Panc1 (cell line): ENCODE data around the gene PYDC1. TPM values are rescaled to one million over a fixed set of nuclear protein-coding genes. Genes with fewer than 3 reads are reported as not detected.

Experiments
- ATAC-seq: fragments of 200-7000 bp; cut with Tn5 transposase; 2 replicates; pipeline ENCODE4 v1.9.1; 2020; ENCODE audit warnings: mild to moderate bottlenecking, moderate library complexity
- BruUV-seq: library from RNA; stranded (reverse); fragments of 400-500 nt; replicated peaks from 2 replicates; lab custom pipeline; 2021; lab: Mats Ljungman, UMichigan
- CTCF ChIA-PET: fragments of 300-600 bp; sonication (Branson Sonifier 250); formaldehyde crosslinking; loops from one replicate; lab custom pipeline; 2022; ENCODE audit warnings: antibody characterized with exemption; lab: Charles Lee
- POLR2A ChIA-PET: fragments of 300-600 bp; sonication (Branson Sonifier 250); formaldehyde crosslinking; loops from one replicate; lab custom pipeline; 2022; ENCODE audit warnings: antibody characterized with exemption; lab: Charles Lee
- DNase-seq: peaks from one replicate; pipeline ENCODE4 v3.0.0-alpha.2; 2010; ENCODE audit warnings: low read depth, low spot score
- H3K27ac ChIP-seq: 2 replicates; pipeline ENCODE4 v1.5.1; 2011; ENCODE audit warnings: mild to moderate bottlenecking, low read length, inconsistent platforms
- H3K27me3 ChIP-seq: fragments of 200-500 bp; sonication (Bioruptor generic); 2 replicates; pipeline ENCODE4 v1.6.0; 2014; ENCODE audit warnings: low read length, inconsistent platforms; ENCODE audit not compliant: control insufficient read depth, insufficient read depth
- H3K36me3 ChIP-seq: fragments of 200-500 bp; sonication (Bioruptor generic); 2 replicates; pipeline ENCODE4 v1.5.1; 2014; ENCODE audit warnings: inconsistent platforms, mild to moderate bottlenecking, low read length, moderate library complexity; ENCODE audit not compliant: control insufficient read depth, insufficient read depth
- H3K4me1 ChIP-seq: 2 replicates; pipeline ENCODE4 v1.5.1; 2011; ENCODE audit warnings: inconsistent platforms, mild to moderate bottlenecking, low read length, moderate library complexity; ENCODE audit not compliant: control insufficient read depth, insufficient read depth
- H3K4me3 ChIP-seq, 2 experiments: 2 replicates each; pipeline ENCODE4 v1.5.1; 2011 to 2012; ENCODE audit warnings: low read depth in 2 of 2, low read length in 2 of 2, mild to moderate bottlenecking in 2 of 2, inconsistent platforms in 1 of 2, moderate library complexity in 1 of 2
- H3K9me3 ChIP-seq: fragments of 200-500 bp; sonication (Bioruptor generic); 2 replicates; pipeline ENCODE4 v1.5.1; 2014; ENCODE audit warnings: low read depth, mild to moderate bottlenecking, inconsistent platforms, low read length, moderate library complexity; ENCODE audit not compliant: control insufficient read depth, insufficient read depth
- POLR2AphosphoS5 ChIP-seq: IDR thresholded peaks from 2 replicates; pipeline ENCODE4 v1.6.1; 2012; ENCODE audit warnings: mild to moderate bottlenecking, low read depth, low read length, moderate library complexity
- SIN3A ChIP-seq: IDR thresholded peaks from 2 replicates; pipeline ENCODE4 v1.6.1; 2012; ENCODE audit warnings: low read depth, mild to moderate bottlenecking, low read length, moderate library complexity, borderline replicate concordance; ENCODE audit not compliant: insufficient read depth
- TCF7L2 ChIP-seq: IDR thresholded peaks from 2 replicates; pipeline ENCODE4 v1.6.1; 2011; ENCODE audit warnings: mild to moderate bottlenecking, low read depth, low read length, inconsistent platforms
- in situ Hi-C: cut with HindIII; loops from 2 replicates; pipeline ENCODE4 v1.10.0; 2016; ENCODE audit warnings: low sequenced_read_pairs, low pct_unique_long_range_greater_than_20kb
- intact Hi-C: fragments of 100-400 bp; cut with micrococcal nuclease; formaldehyde crosslinking; loops from one replicate; pipeline ENCODE4 v1.10.0; 2022; ENCODE audit not compliant: unreplicated experiment
- total RNA-seq: library from RNA; stranded (reverse); gene quantifications from one replicate; pipeline ENCODE4 v1.2.1, GENCODE V29; 2021; ENCODE audit not compliant: unreplicated experiment
- TF ChIP-seq, protein P1 (sequence below), 2 experiments: IDR thresholded peaks; 2 replicates each; pipeline ENCODE4 v1.6.1; 2011 to 2012; ENCODE audit warnings: low read depth in 2 of 2, control low read depth in 1 of 2, low read length in 1 of 2, mild to moderate bottlenecking in 1 of 2, moderate library complexity in 1 of 2; ENCODE audit not compliant: insufficient read depth in 1 of 2
- TF ChIP-seq, protein P2 (sequence below): fragments of 450-650 bp; IDR thresholded peaks from 2 replicates; pipeline ENCODE4 v1.5.1; 2017; ENCODE audit warnings: mild to moderate bottlenecking

PYDC1 gene
- total RNA-seq, 1 experiment from 2014 or later = not detected

DNA sequence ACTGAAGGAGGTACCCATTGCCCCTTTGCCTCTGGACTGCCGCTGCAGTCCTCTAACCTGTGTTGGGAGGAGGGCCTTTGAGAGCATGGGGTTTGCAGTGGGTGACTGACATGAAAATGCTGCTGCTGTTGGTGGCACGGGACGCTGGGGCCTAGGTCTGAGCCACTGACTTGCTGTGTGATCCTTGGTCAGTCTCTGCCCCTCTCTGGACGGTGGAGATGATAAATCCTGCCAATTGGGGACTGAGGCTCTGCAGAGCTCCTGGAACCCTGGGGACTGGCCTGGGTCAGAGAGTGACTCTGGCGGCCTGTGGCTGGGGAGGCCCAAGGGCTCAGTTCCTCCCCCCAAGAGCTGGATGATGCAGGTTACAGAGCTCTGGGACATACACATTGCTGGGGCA is 6.1 kb upstream of the PYDC1 start:
- H3K9me3 ChIP-seq = no peaks in the 10 kb centered on the region
- no peaks in the 10 kb centered on the region for H3K4me1 ChIP-seq
- in situ Hi-C loops (no loop called here), intact Hi-C loops (no loop called here)
- ATAC-seq (no peak), DNase-seq (no peak)
- ChIA-PET CTCF (no interaction called here), POLR2A (no interaction called here)
- no peaks in the 10 kb centered on the region for H3K36me3 ChIP-seq
- H3K27me3 ChIP-seq = no peaks in the 10 kb centered on the region
- no peak overlapping the region for H3K4me3 ChIP-seq
- TF ChIP-seq SIN3A = no peak
- no peak overlapping the region for H3K27ac ChIP-seq
- no TSS peak for BruUV-seq

DNA sequence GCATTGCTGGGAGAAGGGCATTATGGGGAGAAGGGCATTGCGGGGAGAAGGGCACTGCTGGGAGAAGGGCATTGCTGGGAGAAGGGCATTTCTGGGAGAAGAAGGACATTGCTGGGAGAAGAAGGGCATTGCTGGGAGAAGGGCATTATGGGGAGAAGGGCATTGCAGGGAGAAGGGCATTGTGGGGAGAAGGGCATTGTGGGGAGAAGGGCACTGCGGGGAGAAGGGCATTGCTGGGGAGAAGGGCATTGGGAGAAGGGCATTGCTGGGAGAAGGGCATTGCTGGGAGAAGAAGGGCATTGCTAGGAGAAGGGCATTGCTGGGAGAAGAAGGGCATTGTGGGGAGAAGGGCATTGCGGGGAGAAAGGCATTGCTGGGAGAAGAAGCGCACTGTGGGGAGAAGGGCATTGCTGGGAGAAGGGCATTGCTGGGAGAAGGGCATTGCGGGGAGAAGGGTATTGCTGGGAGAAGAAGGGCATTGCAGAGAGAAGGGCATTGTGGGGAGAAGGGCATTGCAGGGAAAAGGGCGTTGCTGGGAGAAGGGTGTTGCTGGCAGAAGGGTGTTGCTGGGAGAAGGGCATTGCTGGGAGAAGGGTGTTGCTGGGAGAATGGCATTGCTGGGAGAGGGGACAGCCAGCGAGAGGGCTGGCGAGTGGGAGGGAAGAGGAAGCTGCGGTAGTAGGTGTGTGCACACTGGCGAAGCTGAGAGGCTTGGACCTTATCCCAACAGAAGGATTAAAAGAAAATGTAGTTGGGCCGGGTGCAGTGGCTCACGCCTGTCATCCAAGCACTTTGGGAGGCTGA is 4.6 kb upstream of the PYDC1 start:
- ChIA-PET POLR2A (interaction anchor here (0.8 kb wide), 1 partner anchor 92 kb away, joined by 4 read pairs; no protein-coding TSS in a partner anchor), CTCF (no interaction called here)
- ATAC-seq (0 out of 2 replicates have a peak, but pooled peaks have one; percentile 15), DNase-seq (no peak)
- TF ChIP-seq TCF7L2 (no peak), POLR2AphosphoS5 (no peak), SIN3A (no peak)
- TF ChIP-seq, protein P1, sequence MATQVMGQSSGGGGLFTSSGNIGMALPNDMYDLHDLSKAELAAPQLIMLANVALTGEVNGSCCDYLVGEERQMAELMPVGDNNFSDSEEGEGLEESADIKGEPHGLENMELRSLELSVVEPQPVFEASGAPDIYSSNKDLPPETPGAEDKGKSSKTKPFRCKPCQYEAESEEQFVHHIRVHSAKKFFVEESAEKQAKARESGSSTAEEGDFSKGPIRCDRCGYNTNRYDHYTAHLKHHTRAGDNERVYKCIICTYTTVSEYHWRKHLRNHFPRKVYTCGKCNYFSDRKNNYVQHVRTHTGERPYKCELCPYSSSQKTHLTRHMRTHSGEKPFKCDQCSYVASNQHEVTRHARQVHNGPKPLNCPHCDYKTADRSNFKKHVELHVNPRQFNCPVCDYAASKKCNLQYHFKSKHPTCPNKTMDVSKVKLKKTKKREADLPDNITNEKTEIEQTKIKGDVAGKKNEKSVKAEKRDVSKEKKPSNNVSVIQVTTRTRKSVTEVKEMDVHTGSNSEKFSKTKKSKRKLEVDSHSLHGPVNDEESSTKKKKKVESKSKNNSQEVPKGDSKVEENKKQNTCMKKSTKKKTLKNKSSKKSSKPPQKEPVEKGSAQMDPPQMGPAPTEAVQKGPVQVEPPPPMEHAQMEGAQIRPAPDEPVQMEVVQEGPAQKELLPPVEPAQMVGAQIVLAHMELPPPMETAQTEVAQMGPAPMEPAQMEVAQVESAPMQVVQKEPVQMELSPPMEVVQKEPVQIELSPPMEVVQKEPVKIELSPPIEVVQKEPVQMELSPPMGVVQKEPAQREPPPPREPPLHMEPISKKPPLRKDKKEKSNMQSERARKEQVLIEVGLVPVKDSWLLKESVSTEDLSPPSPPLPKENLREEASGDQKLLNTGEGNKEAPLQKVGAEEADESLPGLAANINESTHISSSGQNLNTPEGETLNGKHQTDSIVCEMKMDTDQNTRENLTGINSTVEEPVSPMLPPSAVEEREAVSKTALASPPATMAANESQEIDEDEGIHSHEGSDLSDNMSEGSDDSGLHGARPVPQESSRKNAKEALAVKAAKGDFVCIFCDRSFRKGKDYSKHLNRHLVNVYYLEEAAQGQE (IDR thresholded peaks at IDR 0.05; ENCODE audit: insufficient read depth in 1 of 2, low read depth in 2 of 2, low read length in 1 of 2) = no peak
- TF ChIP-seq, protein P2, sequence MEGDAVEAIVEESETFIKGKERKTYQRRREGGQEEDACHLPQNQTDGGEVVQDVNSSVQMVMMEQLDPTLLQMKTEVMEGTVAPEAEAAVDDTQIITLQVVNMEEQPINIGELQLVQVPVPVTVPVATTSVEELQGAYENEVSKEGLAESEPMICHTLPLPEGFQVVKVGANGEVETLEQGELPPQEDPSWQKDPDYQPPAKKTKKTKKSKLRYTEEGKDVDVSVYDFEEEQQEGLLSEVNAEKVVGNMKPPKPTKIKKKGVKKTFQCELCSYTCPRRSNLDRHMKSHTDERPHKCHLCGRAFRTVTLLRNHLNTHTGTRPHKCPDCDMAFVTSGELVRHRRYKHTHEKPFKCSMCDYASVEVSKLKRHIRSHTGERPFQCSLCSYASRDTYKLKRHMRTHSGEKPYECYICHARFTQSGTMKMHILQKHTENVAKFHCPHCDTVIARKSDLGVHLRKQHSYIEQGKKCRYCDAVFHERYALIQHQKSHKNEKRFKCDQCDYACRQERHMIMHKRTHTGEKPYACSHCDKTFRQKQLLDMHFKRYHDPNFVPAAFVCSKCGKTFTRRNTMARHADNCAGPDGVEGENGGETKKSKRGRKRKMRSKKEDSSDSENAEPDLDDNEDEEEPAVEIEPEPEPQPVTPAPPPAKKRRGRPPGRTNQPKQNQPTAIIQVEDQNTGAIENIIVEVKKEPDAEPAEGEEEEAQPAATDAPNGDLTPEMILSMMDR = no peak
- Histone ChIP-seq H3K4me1 (peaks cover 2% of the 10 kb centered on the region; the same call in 1 of the 2 replicates), H3K4me3 (no peak overlapping the region), H3K36me3 (no peaks in the 10 kb centered on the region), H3K27ac (no peak overlapping the region), H3K27me3 (no peaks in the 10 kb centered on the region), H3K9me3 (no peaks in the 10 kb centered on the region)
- in situ Hi-C loops = no loop called here
- intact Hi-C loops = no loop called here
- no TSS peak for BruUV-seq
